Ascending aorta (tissue), 2 donors: ENCODE results near the gene UGT1A7. TPM values are rescaled to one million over a fixed set of nuclear protein-coding genes. Genes with fewer than 3 reads are reported as not detected.

Experiments
- DNase-seq, 2 donors: peaks; one replicate each; pipeline ENCODE4 v3.0.0-alpha.2; 2019; ENCODE audit warnings: low spot score in 2 of 2
- H3K27ac ChIP-seq, 2 donors: fragments of 200-600 bp; sonication (generic); one replicate each; pipeline ENCODE4 v1.5.1; 2016 to 2017; ENCODE audit warnings: mild to moderate bottlenecking in 1 of 2
- H3K27me3 ChIP-seq: fragments of 200-600 bp; sonication (generic); one replicate; pipeline ENCODE4 v1.5.1; 2017
- H3K36me3 ChIP-seq, 2 donors: fragments of 200-600 bp; sonication (generic); one replicate each; pipeline ENCODE4 v1.5.1; 2016
- H3K4me1 ChIP-seq, 2 donors: fragments of 200-600 bp; sonication (generic); one replicate each; pipeline ENCODE4 v1.5.1; 2016 to 2017; ENCODE audit warnings: mild to moderate bottlenecking in 1 of 2
- H3K4me3 ChIP-seq, 2 donors: fragments of 200-600 bp; sonication (generic); one replicate each; pipeline ENCODE4 v1.5.1; 2016 to 2017; ENCODE audit warnings: mild to moderate bottlenecking in 1 of 2
- H3K9me3 ChIP-seq, 2 donors: fragments of 200-600 bp; sonication (generic); one replicate each; pipeline ENCODE4 v1.5.1; 2016
- intact Hi-C: fragments of 100-400 bp; cut with DNase I; formaldehyde crosslinking; loops from one replicate; pipeline ENCODE4 v1.15.1; 2023
- total RNA-seq: library from RNA; depleted of rRNA; stranded (reverse); fragments of >200 nt; gene quantifications from one replicate; pipeline ENCODE4 v1.1.0, GENCODE V29; 2016
- TF ChIP-seq, protein P1 (sequence below), 3 experiments: fragments of 200-600 bp in 2 of 3; fragments of 450-650 bp in 1 of 3; sonication (generic) in 2 of 3; IDR thresholded peaks; one replicate each; pipeline ENCODE4 v1.5.1; 2016 to 2019; ENCODE audit warnings: antibody characterized with exemption in 3 of 3, mild to moderate bottlenecking in 1 of 3, moderate library complexity in 1 of 3

UGT1A7 gene
- total RNA-seq, 1 donor from 2014 or later, result not detected

DNA sequence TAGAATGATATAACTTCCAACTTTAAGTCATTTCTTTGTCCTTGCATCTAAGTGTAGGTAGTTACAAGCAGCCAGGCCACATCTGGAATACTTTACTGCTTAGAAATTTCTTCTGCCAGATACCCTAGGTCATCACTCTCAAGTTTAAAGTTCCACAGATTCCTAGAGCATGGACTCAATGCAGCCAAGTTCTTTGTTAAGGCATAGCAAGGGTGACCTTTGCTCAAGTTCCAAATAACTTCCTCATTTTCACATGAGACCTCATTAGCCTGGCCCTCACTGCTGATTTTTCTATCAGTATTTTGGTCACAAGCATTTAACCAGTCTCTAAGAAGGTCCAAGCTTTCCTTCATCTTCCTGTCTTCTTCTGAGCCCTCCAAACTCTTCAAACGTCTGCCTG is 17.8 kb upstream of the UGT1A7 start:
- no peak overlapping the region for H3K4me3 ChIP-seq
- no peaks in the 10 kb centered on the region for H3K27me3 ChIP-seq
- TF ChIP-seq, protein P1, sequence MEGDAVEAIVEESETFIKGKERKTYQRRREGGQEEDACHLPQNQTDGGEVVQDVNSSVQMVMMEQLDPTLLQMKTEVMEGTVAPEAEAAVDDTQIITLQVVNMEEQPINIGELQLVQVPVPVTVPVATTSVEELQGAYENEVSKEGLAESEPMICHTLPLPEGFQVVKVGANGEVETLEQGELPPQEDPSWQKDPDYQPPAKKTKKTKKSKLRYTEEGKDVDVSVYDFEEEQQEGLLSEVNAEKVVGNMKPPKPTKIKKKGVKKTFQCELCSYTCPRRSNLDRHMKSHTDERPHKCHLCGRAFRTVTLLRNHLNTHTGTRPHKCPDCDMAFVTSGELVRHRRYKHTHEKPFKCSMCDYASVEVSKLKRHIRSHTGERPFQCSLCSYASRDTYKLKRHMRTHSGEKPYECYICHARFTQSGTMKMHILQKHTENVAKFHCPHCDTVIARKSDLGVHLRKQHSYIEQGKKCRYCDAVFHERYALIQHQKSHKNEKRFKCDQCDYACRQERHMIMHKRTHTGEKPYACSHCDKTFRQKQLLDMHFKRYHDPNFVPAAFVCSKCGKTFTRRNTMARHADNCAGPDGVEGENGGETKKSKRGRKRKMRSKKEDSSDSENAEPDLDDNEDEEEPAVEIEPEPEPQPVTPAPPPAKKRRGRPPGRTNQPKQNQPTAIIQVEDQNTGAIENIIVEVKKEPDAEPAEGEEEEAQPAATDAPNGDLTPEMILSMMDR (IDR thresholded peaks at IDR 0.05), result no peak
- H3K27ac ChIP-seq, result no peak overlapping the region
- DNase-seq, result no peak
- peaks cover 0 to 4% of the 10 kb centered on the region in 2 donors for H3K9me3 ChIP-seq
- intact Hi-C loops, result no loop called here
- H3K4me1 ChIP-seq, result no peaks in the 10 kb centered on the region
- no peaks in the 10 kb centered on the region for H3K36me3 ChIP-seq

DNA sequence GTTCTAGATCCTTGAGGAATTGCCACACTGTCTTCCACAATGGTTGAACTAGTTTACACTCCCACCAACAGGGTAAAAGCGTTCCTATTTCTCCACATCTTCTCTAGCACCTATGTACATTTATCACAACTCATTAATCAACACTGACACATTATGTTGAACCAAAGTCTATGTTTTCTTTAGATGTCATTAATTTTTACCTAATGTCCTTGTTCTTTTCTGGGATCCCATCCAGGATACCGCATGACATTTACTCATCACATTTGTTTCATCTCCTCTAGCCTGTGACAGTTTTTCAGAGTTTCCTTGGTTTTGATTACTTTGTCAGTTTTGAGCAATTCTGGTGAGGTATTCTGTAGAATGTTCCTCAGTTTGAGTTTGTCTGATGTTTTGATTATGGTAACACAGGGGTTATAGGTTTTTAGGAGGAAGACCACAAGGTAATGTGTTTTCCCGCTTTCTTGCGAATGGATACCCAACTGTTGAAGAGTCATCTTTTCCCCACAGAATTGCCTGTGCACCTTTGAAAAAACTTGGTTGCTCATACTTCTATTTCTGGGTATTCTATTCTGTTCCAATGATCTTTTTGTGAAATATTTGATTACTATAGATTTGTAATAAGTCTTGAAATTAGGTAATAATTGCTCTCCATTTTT is 13.0 kb upstream of the UGT1A7 start:
- Histone ChIP-seq H3K4me3 (no peak overlapping the region), H3K27ac (no peak overlapping the region), H3K36me3 (no peaks in the 10 kb centered on the region), H3K4me1 (no peaks in the 10 kb centered on the region), H3K27me3 (no peaks in the 10 kb centered on the region), H3K9me3 (peaks cover 0 to 3% of the 10 kb centered on the region in 2 donors)
- TF ChIP-seq, protein P1 (IDR thresholded peaks at IDR 0.05), result no peak
- intact Hi-C loops, result no loop called here
- no peak for DNase-seq

DNA sequence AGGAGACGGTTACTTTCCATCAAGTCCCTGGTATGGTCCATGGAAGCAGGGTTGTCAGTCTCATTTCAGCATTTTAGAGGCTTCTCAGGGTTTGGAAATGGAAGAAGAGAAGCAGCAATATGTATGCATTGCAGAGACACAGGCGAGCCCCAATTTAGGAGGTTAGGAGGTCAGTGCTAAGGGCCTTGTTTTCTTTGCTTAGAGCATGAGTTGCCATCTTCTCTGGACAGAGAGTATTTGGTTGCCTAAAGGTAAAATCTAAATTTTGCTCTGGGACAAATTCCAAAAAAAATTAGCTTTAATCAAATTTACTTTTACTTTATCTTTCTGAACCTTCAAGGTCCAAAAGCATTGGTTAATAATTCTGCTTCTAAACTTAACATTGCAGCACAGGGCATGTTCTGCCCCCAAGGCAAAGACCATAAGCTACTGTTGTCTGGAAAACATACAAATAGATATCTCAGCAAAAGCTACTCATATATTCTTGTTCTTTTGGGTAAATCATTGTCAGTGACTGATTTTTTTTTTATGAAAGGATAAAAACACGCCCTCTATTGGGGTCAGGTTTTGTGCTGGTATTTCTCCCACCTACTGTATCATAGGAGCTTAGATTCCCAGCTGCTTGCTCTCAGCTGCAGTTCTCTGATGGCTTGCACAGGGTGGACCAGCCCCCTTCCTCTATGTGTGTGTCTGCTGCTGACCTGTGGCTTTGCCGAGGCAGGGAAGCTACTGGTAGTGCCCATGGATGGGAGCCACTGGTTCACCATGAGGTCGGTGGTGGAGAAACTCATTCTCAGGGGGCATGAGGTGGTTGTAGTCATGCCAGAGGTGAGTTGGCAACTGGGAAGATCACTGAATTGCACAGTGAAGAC is 10.2 kb upstream of the UGT1A7 start, which contains the start of gene UGT1A9:
Gene UGT1A9 (plus strand): TSS at position 609 of the 872 bp plus-strand sequence. CDS start 37 bp downstream, at position 646.
- no peak for DNase-seq
- no peak within 1 kb of the TSS for H3K4me3 ChIP-seq
- no peaks in the 10 kb centered on the region for H3K4me1 ChIP-seq
- TF ChIP-seq, protein P1 (IDR thresholded peaks at IDR 0.05), result no peak
- H3K27ac ChIP-seq, result no peak within 1 kb of the TSS
- intact Hi-C loops, result no loop called here
- no peaks in the 10 kb centered on the region for H3K9me3 ChIP-seq
- H3K36me3 ChIP-seq, result no peaks in the 10 kb centered on the region
- no peaks in the 10 kb centered on the region for H3K27me3 ChIP-seq

- no peaks in the 10 kb centered on the region for H3K36me3 ChIP-seq
- H3K27me3 ChIP-seq, result no peaks in the 10 kb centered on the region
- no peak overlapping the region for H3K27ac ChIP-seq
- H3K4me3 ChIP-seq, result no peak overlapping the region
- intact Hi-C loops, result no loop called here
- TF ChIP-seq, protein P1 (IDR thresholded peaks at IDR 0.05), result no peak
- H3K9me3 ChIP-seq, result no peaks in the 10 kb centered on the region
- no peak for DNase-seq
- no peaks in the 10 kb centered on the region for H3K4me1 ChIP-seq
Observed at GRCh38 chr2:233672886-233673285, 8.8 kb upstream of the UGT1A7 start.

GRCh38 chr2:233673896-233674295 is 7.8 kb upstream of the UGT1A7 start:
- intact Hi-C loops, result no loop called here
- H3K27ac ChIP-seq, result no peak overlapping the region
- DNase-seq, result no peak
- no peaks in the 10 kb centered on the region for H3K27me3 ChIP-seq
- TF ChIP-seq, protein P1 (IDR thresholded peaks at IDR 0.05), result no peak
- no peaks in the 10 kb centered on the region for H3K9me3 ChIP-seq
- H3K4me1 ChIP-seq, result no peaks in the 10 kb centered on the region
- no peaks in the 10 kb centered on the region for H3K36me3 ChIP-seq
- H3K4me3 ChIP-seq, result no peak overlapping the region
